Lower lobe of right lung (tissue), 2 donors: ENCODE measurements around the gene PAX9. TPM values are rescaled to one million over a fixed set of nuclear protein-coding genes. Genes with fewer than 3 reads are reported as not detected.

Experiments
- ATAC-seq, 2 donors: fragments of 200-7000 bp; cut with Tn5 transposase; one replicate each; pipeline ENCODE4 v1.9.1; 2020 to 2022; ENCODE audit warnings: mild to moderate bottlenecking in 2 of 2, moderate library complexity in 2 of 2
- DNase-seq: peaks from one replicate; pipeline ENCODE4 v3.0.0-alpha.2; 2020
- H3K27ac ChIP-seq: fragments of 200-600 bp; one replicate; pipeline ENCODE4 v1.8.0; 2022
- H3K27me3 ChIP-seq: fragments of 200-600 bp; one replicate; pipeline ENCODE4 v1.8.0; 2022; ENCODE audit warnings: low read depth
- H3K36me3 ChIP-seq: fragments of 200-600 bp; one replicate; pipeline ENCODE4 v1.8.0; 2022; ENCODE audit warnings: mild to moderate bottlenecking
- H3K4me1 ChIP-seq: fragments of 200-600 bp; one replicate; pipeline ENCODE4 v1.8.0; 2022
- H3K4me3 ChIP-seq: fragments of 200-600 bp; one replicate; pipeline ENCODE4 v1.8.0; 2022; ENCODE audit warnings: mild to moderate bottlenecking
- H3K9me3 ChIP-seq: fragments of 200-600 bp; one replicate; pipeline ENCODE4 v1.8.0; 2022
- intact Hi-C: fragments of 100-400 bp; cut with DNase I; formaldehyde crosslinking; loops from one replicate; pipeline ENCODE4 v1.11.0; 2022
- total RNA-seq: library from RNA; stranded (reverse); fragmentation: NEBNext Ultra II Directional; extraction: Animal tissue kit (Norgen Biotek cat#: 25700); gene quantifications from one replicate; pipeline ENCODE4 v1.2.1, GENCODE V29; 2021
- TF ChIP-seq, protein P1 (sequence below): fragments of 200-600 bp; IDR thresholded peaks from one replicate; pipeline ENCODE4 v1.8.0; 2022; ENCODE audit warnings: antibody characterized with exemption, mild to moderate bottlenecking
- donor health status: DM: no; HTN: yes; CAD: no; lungs with severe emphysema.

PAX9 gene
- total RNA-seq, 1 donor from 2014 or later, result 1.0 TPM

- DNase-seq, result no peak
- H3K4me1 ChIP-seq, result no peaks in the 10 kb centered on the region
- no peaks in the 10 kb centered on the region for H3K9me3 ChIP-seq
- H3K36me3 ChIP-seq, result no peaks in the 10 kb centered on the region
- intact Hi-C loops, result no loop called here
- no peak overlapping the region for H3K27ac ChIP-seq
- no peak for ATAC-seq
- TF ChIP-seq, protein P1, sequence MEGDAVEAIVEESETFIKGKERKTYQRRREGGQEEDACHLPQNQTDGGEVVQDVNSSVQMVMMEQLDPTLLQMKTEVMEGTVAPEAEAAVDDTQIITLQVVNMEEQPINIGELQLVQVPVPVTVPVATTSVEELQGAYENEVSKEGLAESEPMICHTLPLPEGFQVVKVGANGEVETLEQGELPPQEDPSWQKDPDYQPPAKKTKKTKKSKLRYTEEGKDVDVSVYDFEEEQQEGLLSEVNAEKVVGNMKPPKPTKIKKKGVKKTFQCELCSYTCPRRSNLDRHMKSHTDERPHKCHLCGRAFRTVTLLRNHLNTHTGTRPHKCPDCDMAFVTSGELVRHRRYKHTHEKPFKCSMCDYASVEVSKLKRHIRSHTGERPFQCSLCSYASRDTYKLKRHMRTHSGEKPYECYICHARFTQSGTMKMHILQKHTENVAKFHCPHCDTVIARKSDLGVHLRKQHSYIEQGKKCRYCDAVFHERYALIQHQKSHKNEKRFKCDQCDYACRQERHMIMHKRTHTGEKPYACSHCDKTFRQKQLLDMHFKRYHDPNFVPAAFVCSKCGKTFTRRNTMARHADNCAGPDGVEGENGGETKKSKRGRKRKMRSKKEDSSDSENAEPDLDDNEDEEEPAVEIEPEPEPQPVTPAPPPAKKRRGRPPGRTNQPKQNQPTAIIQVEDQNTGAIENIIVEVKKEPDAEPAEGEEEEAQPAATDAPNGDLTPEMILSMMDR, result no peak
- no peaks in the 10 kb centered on the region for H3K27me3 ChIP-seq
- H3K4me3 ChIP-seq, result no peak overlapping the region
Measured at GRCh38 chr14:36625014-36625413, 36.6 kb upstream of the PAX9 start.

GRCh38 chr14:36625436-36625835 lies 36.2 kb upstream of the PAX9 start:
- Histone ChIP-seq H3K36me3 (no peaks in the 10 kb centered on the region), H3K27ac (no peak overlapping the region), H3K27me3 (no peaks in the 10 kb centered on the region), H3K4me3 (no peak overlapping the region), H3K9me3 (no peaks in the 10 kb centered on the region), H3K4me1 (no peaks in the 10 kb centered on the region)
- intact Hi-C loops, result no loop called here
- no peak for ATAC-seq
- TF ChIP-seq, protein P1, result no peak
- no peak for DNase-seq

DNA sequence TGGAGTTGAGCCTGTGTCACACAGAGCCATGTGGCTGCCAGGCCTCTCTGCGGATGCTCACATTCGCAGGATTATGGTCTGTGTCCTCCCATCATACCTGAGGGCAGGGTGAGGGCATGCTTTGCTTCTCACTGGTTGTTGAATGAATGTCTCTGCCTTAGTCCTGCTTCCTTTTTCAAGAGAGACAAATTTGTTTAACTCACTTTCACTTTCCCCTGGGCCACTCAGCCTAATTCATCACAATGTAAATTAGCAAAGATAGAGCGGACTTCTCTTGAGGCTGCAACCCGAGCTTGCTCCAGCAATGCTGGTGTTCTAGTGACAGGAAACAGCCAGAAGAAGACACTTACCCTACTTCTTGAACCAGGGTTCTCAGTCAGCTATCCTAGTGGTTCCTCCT lies 35.5 kb upstream of the PAX9 start:
- no peak for ATAC-seq
- H3K4me1 ChIP-seq, result no peaks in the 10 kb centered on the region
- H3K9me3 ChIP-seq, result no peaks in the 10 kb centered on the region
- H3K27ac ChIP-seq, result no peak overlapping the region
- H3K27me3 ChIP-seq, result no peaks in the 10 kb centered on the region
- no peak overlapping the region for H3K4me3 ChIP-seq
- no peak for DNase-seq
- intact Hi-C loops, result no loop called here
- TF ChIP-seq, protein P1, result no peak
- H3K36me3 ChIP-seq, result no peaks in the 10 kb centered on the region

DNA sequence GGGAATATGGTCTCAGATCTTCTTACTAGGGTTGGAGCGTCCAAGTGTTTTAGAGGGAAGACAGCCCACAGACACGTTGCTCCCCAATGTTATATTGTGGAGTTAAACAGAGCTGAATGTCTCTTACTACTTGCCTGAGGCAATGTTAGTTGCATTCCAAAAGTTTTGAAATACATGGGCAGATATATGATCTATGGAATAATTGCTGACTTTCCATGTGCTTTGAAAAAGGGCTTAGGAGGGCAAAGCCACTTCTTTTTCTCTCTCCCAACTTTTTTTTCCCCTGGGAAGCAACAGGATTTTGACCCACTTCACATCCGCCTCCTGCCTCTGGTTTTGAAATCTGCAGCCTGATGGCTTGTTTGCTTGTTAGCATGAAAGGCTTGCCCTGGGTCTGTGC lies 33.7 kb upstream of the PAX9 start:
- H3K27ac ChIP-seq, result no peak overlapping the region

DNA sequence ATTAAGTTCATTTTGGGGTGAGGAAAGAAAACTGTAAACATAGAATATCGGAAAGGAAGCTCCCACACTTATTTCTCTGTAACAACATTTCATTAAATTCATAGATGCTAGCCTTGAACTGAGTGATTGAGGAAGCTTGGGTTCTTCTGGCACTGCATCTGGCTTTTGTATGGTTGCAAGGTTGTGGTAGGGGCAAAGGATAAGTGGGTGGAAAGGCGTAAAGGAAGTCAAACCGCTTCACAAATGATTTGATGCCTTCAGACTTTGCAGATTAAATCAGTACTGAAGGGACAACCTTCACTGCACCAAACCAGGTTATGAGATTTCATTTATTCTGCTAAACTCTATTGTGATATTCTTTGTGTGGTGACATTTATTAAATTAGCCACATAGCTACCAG lies 28.1 kb upstream of the PAX9 start:
- no peaks in the 10 kb centered on the region for H3K36me3 ChIP-seq
- ATAC-seq, result no peak

More for the DNA sequence above, 33.7 kb upstream of the PAX9 start:
- Histone ChIP-seq H3K4me1 (no peaks in the 10 kb centered on the region), H3K27me3 (no peaks in the 10 kb centered on the region), H3K36me3 (no peaks in the 10 kb centered on the region), H3K9me3 (no peaks in the 10 kb centered on the region), H3K4me3 (no peak overlapping the region)
- ATAC-seq, result no peak
- TF ChIP-seq, protein P1, result no peak
- intact Hi-C loops, result no loop called here
- DNase-seq, result no peak

More for the DNA sequence above, 28.1 kb upstream of the PAX9 start:
- H3K9me3 ChIP-seq, result no peaks in the 10 kb centered on the region
- H3K4me3 ChIP-seq, result no peak overlapping the region
- no peaks in the 10 kb centered on the region for H3K27me3 ChIP-seq
- no peak overlapping the region for H3K27ac ChIP-seq
- intact Hi-C loops, result no loop called here
- no peak for DNase-seq
- no peaks in the 10 kb centered on the region for H3K4me1 ChIP-seq
- TF ChIP-seq, protein P1, result no peak
